Stomach (tissue), 9 donors: Measurements from ENCODE around the gene CTNNA3. TPM values are rescaled to one million over a fixed set of nuclear protein-coding genes. Genes with fewer than 3 reads are reported as not detected.

Experiments used
- DNase-seq, 2 donors: peaks; one replicate each; pipeline versions ENCODE4 v3.0.0 to v3.0.0-alpha.2; 2013 to 2019
- H3K27ac ChIP-seq, 5 donors: fragments of 200-600 bp in 4 of 5; sonication (generic) in 4 of 5; one replicate each; pipeline ENCODE4 v1.5.1; 2013 to 2019; ENCODE audit warnings: mild to moderate bottlenecking in 1 of 5, moderate library complexity in 1 of 5
- H3K27me3 ChIP-seq, 3 donors: fragments of 200-600 bp; sonication (generic); one replicate each; pipeline ENCODE4 v1.5.1; 2017 to 2019; ENCODE audit warnings: mixed run types in 1 of 3
- H3K36me3 ChIP-seq, 4 donors: fragments of 200-600 bp; sonication (generic); 1 replicate in 3 of 4; 2 replicates in 1 of 4; pipeline ENCODE4 v1.5.1; 2016 to 2019
- H3K4me1 ChIP-seq, 4 donors: fragments of 200-600 bp; sonication (generic); one replicate each; pipeline ENCODE4 v1.5.1; 2016 to 2019
- H3K4me3 ChIP-seq, 4 donors: fragments of 200-600 bp; sonication (generic) in 3 of 4; one replicate each; pipeline ENCODE4 v1.5.1; 2016 to 2019; ENCODE audit warnings: mild to moderate bottlenecking in 1 of 4
- H3K9me3 ChIP-seq, 4 donors: fragments of 200-600 bp; sonication (generic); one replicate each; pipeline ENCODE4 v1.5.1; 2016 to 2019
- EP300 ChIP-seq: sonication (generic); formaldehyde crosslinking; IDR thresholded peaks from one replicate; pipeline ENCODE4 v1.6.1; 2017; ENCODE audit warnings: antibody characterized with exemption
- POLR2A ChIP-seq, 4 donors: fragments of 450-650 bp; IDR thresholded peaks; one replicate each; pipeline ENCODE4 v1.6.1; 2016; ENCODE audit warnings: antibody characterized with exemption in 4 of 4, control low read depth in 2 of 4, mild to moderate bottlenecking in 1 of 4, moderate library complexity in 1 of 4
- POLR2AphosphoS5 ChIP-seq, 3 donors: sonication (generic); formaldehyde crosslinking; IDR thresholded peaks; one replicate each; pipeline ENCODE4 v1.6.1; 2016; ENCODE audit warnings: antibody characterized with exemption in 3 of 3
- WGBS, 5 donors: extraction: QIAGEN DNeasy Blood & Tissue Kit in 3 of 5; methylation state at CpG; one replicate each; pipeline versions ENCODE4 v1.1.5 to v1.1.7; 2013 to 2018; 5-methylcytosine and 5-hydroxymethylcytosine counted together
- intact Hi-C: fragments of 100-400 bp; cut with DNase I; formaldehyde crosslinking; loops from one replicate; pipeline ENCODE4 v1.15.1; 2023; ENCODE audit warnings: low total_unique reads
- polyA plus RNA-seq, 3 donors: library from polyadenylated mRNA; stranded (reverse); fragments of 200-250 nt; gene quantifications; one replicate each; pipeline ENCODE4 v1.2.3, GENCODE V29; 2013
- total RNA-seq, 5 donors: library from RNA; depleted of rRNA; stranded (reverse); fragments of >200 nt; gene quantifications; one replicate each; pipeline versions ENCODE4 v1.1.0 to v1.2.3, GENCODE V29; 2014 to 2016
- TF ChIP-seq, protein P1 (sequence below), 7 experiments: fragments of 450-650 bp in 4 of 7; fragments of 200-600 bp in 3 of 7; sonication (generic) in 3 of 7; IDR thresholded peaks; one replicate each; pipeline ENCODE4 v1.5.1; 2016 to 2019; ENCODE audit warnings: antibody characterized with exemption in 7 of 7, control low read depth in 2 of 7, mild to moderate bottlenecking in 1 of 7
- donor health status: healthy with polysubstance abuse.
- donor health status: Bipolar disorder and iron deficiency.
- donor health status: healthy.

Gene CTNNA3
- total and polyA plus RNA-seq, 8 donors, result 0.14 to 46.1 (median 12.9) TPM; not detected in 2

DNA sequence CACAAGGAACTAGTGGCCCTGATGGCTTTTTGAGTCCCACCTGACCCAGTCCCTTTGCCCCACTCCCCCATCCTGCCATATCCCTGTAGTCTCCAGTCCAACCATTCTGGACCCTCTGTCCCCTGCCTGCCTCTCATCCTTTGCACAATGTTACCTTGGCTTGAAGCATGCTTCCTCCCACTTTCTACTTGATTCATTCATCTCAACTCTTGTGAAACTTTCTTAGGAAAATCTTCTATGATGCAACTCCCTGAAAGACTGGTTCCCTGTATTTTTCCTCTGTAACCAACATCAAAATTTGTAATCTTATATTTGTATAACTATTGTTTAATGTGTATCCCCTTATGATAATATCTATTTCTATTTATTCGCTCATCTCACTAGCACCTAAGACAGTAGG is 618.6 kb downstream of the CTNNA3 start:
- intact Hi-C loops, result no loop called here
- Histone ChIP-seq H3K9me3 (no peaks in the 10 kb centered on the region), H3K27me3 (no peaks in the 10 kb centered on the region), H3K4me3 (no peak overlapping the region), H3K27ac (no peak overlapping the region), H3K4me1 (peaks cover 0 to 11% (median 4%) of the 10 kb centered on the region in 4 donors), H3K36me3 (no peaks in the 10 kb centered on the region)
- TF ChIP-seq POLR2AphosphoS5 (IDR thresholded peaks at IDR 0.05), result no peak
- TF ChIP-seq, protein P1, sequence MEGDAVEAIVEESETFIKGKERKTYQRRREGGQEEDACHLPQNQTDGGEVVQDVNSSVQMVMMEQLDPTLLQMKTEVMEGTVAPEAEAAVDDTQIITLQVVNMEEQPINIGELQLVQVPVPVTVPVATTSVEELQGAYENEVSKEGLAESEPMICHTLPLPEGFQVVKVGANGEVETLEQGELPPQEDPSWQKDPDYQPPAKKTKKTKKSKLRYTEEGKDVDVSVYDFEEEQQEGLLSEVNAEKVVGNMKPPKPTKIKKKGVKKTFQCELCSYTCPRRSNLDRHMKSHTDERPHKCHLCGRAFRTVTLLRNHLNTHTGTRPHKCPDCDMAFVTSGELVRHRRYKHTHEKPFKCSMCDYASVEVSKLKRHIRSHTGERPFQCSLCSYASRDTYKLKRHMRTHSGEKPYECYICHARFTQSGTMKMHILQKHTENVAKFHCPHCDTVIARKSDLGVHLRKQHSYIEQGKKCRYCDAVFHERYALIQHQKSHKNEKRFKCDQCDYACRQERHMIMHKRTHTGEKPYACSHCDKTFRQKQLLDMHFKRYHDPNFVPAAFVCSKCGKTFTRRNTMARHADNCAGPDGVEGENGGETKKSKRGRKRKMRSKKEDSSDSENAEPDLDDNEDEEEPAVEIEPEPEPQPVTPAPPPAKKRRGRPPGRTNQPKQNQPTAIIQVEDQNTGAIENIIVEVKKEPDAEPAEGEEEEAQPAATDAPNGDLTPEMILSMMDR (IDR thresholded peaks at IDR 0.05), result no peak
- no peak for TF ChIP-seq EP300
- no peak for TF ChIP-seq POLR2A (IDR thresholded peaks at IDR 0.05)
- 91 to 96% (median 95%) methylated on average over 1 of the region's 1 CpG for WGBS, 5 donors
- no peak for DNase-seq

DNA sequence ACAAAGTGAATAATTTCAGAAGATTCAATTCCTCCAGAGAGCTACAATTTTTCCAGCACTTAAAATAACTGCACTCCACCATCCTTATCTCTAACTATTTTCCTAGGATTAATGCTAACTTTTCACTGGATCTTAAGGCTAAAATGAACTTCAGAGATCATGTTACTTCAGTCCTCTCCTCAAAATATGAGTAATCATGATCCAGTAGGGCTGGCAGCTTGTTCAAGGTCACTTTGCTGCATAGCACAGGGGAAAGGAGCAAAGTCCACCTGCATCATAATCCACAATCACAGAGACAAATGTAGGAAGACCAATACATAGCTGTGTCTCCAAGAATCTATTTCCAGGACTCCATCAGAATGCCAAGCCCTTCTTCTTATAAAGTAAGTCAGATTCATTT is 619.9 kb downstream of the CTNNA3 start:
- Histone ChIP-seq H3K4me1 (peaks cover 0 to 11% (median 4%) of the 10 kb centered on the region in 4 donors), H3K27ac (peak overlapping the region in 2 of 5 donors; percentile 12 to 26), H3K27me3 (no peaks in the 10 kb centered on the region), H3K9me3 (no peaks in the 10 kb centered on the region), H3K4me3 (no peak overlapping the region), H3K36me3 (no peaks in the 10 kb centered on the region)
- peak in 1 of 2 donors; percentile 39 for DNase-seq
- TF ChIP-seq, protein P1 (IDR thresholded peaks at IDR 0.05), result no peak
- TF ChIP-seq POLR2A (IDR thresholded peaks at IDR 0.05) (no peak), EP300 (no peak), POLR2AphosphoS5 (IDR thresholded peaks at IDR 0.05) (no peak)
- intact Hi-C loops, result no loop called here

DNA sequence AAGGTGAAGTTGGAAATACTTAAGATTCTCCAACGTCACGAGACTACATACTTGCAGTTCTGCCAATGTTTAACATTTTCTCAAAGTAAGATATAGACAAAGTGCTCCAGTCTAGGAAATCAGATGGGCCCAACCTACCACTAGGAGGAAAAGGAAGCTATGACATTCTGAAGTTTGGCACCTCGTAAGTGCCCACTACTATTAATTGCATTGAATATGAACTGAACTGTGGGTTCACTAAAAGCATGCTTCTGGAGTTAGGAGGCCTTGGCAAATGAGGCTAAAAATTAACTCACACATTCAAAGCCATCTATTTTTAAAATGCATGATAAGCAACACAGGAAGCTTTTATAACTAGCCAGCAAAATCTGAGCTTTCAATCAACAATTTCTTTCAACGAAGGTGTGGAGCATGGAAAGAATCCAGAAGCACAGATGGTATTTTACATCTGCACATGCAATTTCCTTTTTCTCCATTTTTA is 620.5 kb downstream of the CTNNA3 start:
- WGBS, 5 donors, result 23 to 34% (median 25%) methylated on average over 4 of the region's 4 CpGs
- Histone ChIP-seq H3K4me1 (peaks cover 0 to 11% (median 4%) of the 10 kb centered on the region in 4 donors), H3K27ac (peak overlapping the region in 2 of 5 donors; percentile 12 to 26), H3K9me3 (no peaks in the 10 kb centered on the region), H3K36me3 (no peaks in the 10 kb centered on the region), H3K4me3 (no peak overlapping the region), H3K27me3 (no peaks in the 10 kb centered on the region)
- intact Hi-C loops, result no loop called here
- TF ChIP-seq EP300, result no peak
- TF ChIP-seq, protein P1 (IDR thresholded peaks at IDR 0.05), result peak in 2 of 7 experiments; percentile 10 to 14
- DNase-seq, result peak in 1 of 2 donors; percentile 30

DNA sequence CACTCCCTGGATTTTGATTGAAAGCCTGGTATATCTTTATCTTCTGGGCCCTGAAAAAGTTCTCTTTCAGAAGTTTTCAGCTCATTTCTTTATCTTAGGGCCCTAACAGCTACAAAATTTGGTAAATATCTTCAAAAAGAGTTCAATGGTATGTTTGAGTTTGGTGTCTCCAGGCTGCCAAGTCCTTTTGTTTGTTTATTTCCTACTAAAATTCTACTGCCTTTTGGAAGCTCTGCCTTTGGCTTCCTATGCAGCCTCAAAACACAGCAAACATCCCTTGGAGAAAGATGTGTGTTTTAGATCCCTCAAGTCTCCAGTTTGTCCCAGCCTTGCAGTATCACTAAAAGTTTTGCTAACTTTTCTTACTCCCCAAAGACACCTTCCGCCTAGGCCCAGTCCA is 623.3 kb downstream of the CTNNA3 start:
- no peak for DNase-seq
- no peaks in the 10 kb centered on the region for H3K36me3 ChIP-seq
- no peak overlapping the region for H3K4me3 ChIP-seq
- H3K9me3 ChIP-seq, result no peaks in the 10 kb centered on the region
- H3K4me1 ChIP-seq, result peaks cover 0 to 11% (median 4%) of the 10 kb centered on the region in 4 donors
- intact Hi-C loops, result no loop called here
- TF ChIP-seq, protein P1 (IDR thresholded peaks at IDR 0.05), result no peak
- no peak for TF ChIP-seq POLR2A (IDR thresholded peaks at IDR 0.05)
- no peak for TF ChIP-seq POLR2AphosphoS5 (IDR thresholded peaks at IDR 0.05)
- TF ChIP-seq EP300, result no peak
- 81 to 94% (median 91%) methylated on average over 1 of the region's 1 CpG for WGBS, 5 donors
- no peaks in the 10 kb centered on the region for H3K27me3 ChIP-seq
- H3K27ac ChIP-seq, result no peak overlapping the region
